Dedifferentiated amniotic fluid mesenchymal stem cell (primary cell): Measurements from ENCODE around the gene DOCK3.

ENCODE experiments used
- DNase-seq: peaks from one replicate; pipeline ENCODE4 v3.0.0-alpha.2; 2016; ENCODE audit errors: extremely low spot score

DOCK3 gene, protein sequence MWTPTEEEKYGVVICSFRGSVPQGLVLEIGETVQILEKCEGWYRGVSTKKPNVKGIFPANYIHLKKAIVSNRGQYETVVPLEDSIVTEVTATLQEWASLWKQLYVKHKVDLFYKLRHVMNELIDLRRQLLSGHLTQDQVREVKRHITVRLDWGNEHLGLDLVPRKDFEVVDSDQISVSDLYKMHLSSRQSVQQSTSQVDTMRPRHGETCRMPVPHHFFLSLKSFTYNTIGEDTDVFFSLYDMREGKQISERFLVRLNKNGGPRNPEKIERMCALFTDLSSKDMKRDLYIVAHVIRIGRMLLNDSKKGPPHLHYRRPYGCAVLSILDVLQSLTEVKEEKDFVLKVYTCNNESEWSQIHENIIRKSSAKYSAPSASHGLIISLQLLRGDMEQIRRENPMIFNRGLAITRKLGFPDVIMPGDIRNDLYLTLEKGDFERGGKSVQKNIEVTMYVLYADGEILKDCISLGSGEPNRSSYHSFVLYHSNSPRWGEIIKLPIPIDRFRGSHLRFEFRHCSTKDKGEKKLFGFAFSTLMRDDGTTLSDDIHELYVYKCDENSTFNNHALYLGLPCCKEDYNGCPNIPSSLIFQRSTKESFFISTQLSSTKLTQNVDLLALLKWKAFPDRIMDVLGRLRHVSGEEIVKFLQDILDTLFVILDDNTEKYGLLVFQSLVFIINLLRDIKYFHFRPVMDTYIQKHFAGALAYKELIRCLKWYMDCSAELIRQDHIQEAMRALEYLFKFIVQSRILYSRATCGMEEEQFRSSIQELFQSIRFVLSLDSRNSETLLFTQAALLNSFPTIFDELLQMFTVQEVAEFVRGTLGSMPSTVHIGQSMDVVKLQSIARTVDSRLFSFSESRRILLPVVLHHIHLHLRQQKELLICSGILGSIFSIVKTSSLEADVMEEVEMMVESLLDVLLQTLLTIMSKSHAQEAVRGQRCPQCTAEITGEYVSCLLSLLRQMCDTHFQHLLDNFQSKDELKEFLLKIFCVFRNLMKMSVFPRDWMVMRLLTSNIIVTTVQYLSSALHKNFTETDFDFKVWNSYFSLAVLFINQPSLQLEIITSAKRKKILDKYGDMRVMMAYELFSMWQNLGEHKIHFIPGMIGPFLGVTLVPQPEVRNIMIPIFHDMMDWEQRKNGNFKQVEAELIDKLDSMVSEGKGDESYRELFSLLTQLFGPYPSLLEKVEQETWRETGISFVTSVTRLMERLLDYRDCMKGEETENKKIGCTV (N-terminal part only)

GRCh38 chr3:50674349-50675178, at the start of gene DOCK3:
DOCK3 (plus strand) TSS chr3:50674927; CDS start chr3:50675264, 337 bp downstream.
- DNase-seq: no peak

GRCh38 chr3:50625231-50626182, 49.2 kb upstream of the DOCK3 start:
- no peak for DNase-seq

DNA sequence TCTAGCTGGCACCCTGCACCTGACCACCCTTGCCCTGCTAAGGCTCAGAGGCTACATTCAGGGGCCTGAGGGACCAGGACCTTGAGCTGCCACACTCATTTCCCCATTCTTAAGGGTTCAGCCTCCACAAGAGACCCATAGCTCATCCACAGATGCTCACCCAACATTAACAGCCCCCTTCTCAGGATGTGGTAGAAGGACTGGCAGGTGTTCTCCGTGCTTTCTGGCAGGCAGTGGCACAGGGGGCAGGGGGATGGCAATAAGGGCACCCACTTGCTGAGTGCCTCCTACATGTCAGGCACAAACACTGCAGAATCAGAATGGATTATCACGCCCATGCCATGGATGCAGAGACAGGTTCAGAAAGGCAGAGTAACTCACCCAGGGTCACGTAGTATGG, 48.3 kb upstream of the DOCK3 start:
- DNase-seq: no peak

GRCh38 chr3:50627407-50628051, 47.2 kb upstream of the DOCK3 start:
- DNase-seq: peak; percentile 49

GRCh38 chr3:50628601-50629000, 46.1 kb upstream of the DOCK3 start:
- no peak for DNase-seq

DNA sequence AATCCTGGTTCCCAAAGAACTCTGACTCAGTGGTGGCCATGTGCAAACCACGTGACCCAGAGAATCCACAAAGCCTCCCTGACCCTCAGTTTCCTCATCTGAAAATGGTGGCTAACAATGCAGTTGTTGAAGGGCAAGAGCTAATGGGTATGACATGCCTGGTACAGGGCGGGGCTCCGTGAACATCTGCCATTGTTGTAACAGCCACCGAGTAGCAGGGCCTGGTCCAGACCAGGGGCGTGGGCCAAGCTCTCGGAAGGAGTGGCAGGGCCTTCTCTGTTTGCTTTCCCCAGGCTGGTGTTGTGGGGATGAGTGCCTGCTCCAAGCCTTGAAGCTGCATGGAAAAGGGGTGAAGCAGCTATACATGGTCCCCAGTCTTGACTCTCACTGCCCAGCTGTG, 44.3 kb upstream of the DOCK3 start:
- DNase-seq: no peak

GRCh38 chr3:50630877-50631276, 43.9 kb upstream of the DOCK3 start:
- no peak for DNase-seq

- DNase-seq: no peak
Observed at GRCh38 chr3:50632450-50632849, 42.3 kb upstream of the DOCK3 start.

DNA sequence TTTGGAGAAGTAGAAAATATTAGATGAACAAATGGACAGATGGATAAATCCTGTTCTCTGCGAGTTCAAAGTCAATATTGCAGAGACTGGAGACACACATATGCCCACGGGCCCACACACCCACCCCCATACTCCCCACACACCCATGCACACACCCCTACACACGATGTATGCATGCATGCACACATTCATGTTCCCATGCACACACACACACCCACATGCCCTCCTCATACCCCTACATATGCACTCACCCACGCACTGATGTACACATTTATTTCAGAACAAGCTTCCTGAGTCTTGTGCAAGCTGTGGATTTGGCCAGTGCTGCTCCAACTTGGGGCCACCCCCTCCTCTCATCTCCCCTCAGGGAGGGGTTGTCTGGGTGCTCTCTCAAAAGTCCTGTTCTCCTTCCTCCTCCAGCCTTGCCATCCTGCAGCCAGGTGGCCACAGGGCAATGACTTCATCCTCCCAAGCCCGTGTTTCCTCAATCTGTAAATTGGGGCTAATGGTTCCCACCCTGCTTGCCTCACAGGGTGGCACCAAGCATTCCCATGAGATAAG, 41.4 kb upstream of the DOCK3 start:
- no peak for DNase-seq

- DNase-seq: no peak
Observed at GRCh38 chr3:50635066-50635465, 39.7 kb upstream of the DOCK3 start.

DNA sequence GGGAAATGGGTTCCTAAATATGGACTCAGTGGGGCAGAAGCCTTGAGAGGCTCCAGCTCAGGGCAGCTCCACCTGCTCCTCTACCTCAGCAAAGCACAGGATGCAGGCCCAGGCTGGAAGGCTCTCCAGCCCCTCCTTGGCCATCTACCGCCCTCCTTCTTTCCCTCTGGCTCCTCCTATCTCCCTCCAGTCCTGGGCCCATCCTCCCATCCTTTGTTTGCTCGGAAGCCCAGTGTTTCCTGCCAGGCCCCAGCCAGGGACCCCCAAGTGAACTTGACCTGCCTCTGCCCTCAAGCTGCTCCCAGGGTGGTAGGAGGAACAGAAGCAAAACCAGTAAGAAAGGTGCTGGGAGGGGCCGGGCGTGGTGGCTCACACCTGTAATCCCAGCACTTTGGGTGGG, 37.7 kb upstream of the DOCK3 start:
- no peak for DNase-seq

DNA sequence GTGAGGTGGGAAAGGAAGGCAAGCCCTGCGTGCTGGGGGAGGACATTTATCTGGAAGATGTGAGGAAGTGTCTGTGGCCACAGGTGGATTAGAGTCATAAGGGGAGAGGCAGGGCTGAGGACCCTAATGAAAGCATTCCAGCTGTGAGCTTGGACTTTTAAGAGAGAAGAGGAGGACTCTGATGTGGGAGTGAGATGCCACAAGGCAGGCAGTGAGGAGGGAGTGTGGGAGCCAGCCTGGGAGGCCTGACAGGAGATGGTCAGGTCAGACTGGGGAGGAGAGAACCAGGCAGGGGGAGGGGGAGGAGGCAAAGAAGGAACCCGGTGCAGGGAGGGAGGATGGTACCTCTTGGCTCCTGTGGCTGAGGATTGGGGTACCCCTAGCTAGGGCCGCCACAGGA, 36.8 kb upstream of the DOCK3 start:
- no peak for DNase-seq

GRCh38 chr3:50639055-50639494, 35.7 kb upstream of the DOCK3 start:
- DNase-seq: peak; percentile 33

- no peak for DNase-seq
Observed at GRCh38 chr3:50642382-50642781, 32.3 kb upstream of the DOCK3 start.

DNA sequence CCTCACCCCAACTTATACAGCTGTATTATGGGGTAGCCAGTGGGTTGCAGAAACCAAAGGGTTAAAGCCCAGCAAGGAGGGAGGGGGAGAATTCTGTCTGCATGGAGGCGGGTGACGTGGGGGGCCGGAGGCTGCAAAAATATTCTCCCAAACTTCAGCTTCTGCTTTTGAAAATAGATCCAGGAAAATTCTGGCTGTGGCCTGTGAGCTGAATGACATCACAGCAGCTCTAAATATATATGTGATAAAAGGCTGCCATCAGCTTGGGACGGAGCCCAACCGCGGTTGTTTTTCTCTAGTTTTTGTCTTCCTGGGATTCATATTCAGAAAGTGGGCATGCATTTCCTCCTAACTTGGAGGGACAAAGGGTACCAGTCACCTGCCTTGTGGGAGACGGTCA, 30.2 kb upstream of the DOCK3 start:
- no peak for DNase-seq

DNA sequence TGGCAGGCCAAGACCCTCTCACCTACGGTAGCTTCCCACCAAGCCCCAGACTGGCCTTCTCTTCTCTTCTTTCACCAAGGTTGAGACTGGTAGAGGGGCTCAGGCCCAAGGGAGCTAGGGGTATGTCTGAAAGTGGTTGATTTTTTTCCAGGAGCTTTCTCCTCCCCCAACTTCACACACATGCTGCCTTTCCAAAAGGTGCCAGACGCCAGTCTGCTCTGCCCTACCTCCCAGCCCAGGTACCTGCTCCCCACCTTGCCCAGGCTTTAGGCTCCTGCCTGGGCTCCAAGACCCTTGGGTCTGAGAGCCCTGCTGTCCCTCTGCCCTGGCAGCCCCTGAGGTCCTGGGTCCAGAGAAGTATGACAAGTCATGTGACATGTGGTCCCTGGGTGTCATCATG, 29.3 kb upstream of the DOCK3 start:
- no peak for DNase-seq

GRCh38 chr3:50648313-50648712, 26.4 kb upstream of the DOCK3 start:
- DNase-seq: no peak

DNA sequence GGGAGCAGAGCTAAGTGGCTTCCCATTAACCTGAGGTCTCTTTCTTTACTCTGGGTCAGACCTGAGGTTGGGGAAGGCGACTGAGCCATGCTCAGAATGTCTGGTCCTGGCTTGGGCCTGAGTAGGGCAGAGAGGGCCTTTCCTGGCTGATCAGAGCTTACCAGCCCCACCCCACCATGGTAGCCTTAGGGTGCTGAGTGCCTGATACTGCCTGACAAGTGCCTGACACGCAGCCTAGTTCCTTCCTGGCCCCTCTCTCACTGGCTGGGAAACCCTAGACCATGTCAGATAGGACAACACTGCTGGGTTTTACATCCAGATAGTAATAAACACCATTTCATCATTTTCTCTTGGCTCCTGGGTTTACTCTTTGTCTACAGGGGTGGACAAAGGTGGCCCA, 25.8 kb upstream of the DOCK3 start:
- no peak for DNase-seq

GRCh38 chr3:50649451-50649931, 25.2 kb upstream of the DOCK3 start:
- no peak for DNase-seq
